Heart left ventricle (tissue), 13 donors: ENCODE results near the gene PPP1R1B.

ENCODE experiments used
- CTCF ChIP-seq, 12 donors: fragments of 200-600 bp; sonication (generic) in 4 of 12; IDR thresholded peaks; one replicate each; pipeline versions ENCODE4 v1.5.0 to v1.8.0; 2018 to 2022; ENCODE audit warnings: antibody characterized with exemption in 12 of 12, mild to moderate bottlenecking in 5 of 12
- POLR2A ChIP-seq, 2 donors: fragments of 450-650 bp; IDR thresholded peaks; one replicate each; pipeline ENCODE4 v1.6.1; 2017; ENCODE audit warnings: antibody characterized with exemption in 2 of 2, mild to moderate bottlenecking in 2 of 2, moderate library complexity in 2 of 2
- donor health status: ischemic (EF 13 %, LVEDD 7.1; RV severe dilation, severe dysfunction).
- donor health status: DM: no; HTN: yes; CAD: no.
- donor health status: DM: no; HTN: no; CAD: no.
- donor health status: ischemic (EF 25% LVEDD 6.9; RV normal size, moderate dysfunction).
- donor health status: ischemic (EF 25% LVEDD 5.7; RV mildly dilated, moderate dysfunction).
- donor health status: ischemic (EF 35%, LVEDD 5.7; RV mildly dilated, moderate dysfunction).
- donor health status: nonischemic (EF 11% LVEDD 7.7; RV severe dilation, severe dysfunction).
- donor health status: DM: yes; HTN: yes; CAD: no.
- donor health status: PGD.
- donor health status: ischemic (EF 29% LVEDD 5.4; RV normal size, mild dysfunction).
- donor health status: nonischemic (EF 23%, LVEDD 6.1; RV moderate dilation, normal function).

DNA sequence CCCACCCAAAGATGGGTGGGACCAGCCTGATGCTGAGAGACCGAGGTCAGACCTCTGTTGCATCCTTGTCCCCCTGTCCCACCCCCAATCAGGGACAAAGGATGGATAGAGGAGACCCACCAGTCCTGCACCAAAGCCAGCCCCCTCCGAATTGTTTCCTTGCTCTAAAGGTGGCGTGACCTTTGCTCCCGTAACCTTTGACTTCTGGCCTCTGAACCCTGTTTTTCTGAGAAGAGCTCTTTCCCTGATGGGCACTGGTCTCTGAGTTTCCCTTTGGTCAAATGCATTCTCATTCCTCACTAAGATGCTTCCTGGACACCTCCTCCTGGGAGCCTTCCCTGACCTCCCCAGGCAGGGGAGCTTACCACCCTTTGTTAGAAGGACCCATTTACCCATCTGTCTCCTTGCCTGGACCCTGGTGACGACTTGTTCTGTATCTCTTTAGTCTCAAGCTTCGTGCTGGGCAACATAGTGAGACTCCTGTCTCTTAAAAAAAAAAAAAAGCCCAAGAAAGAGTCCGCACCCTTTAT is 13.8 kb upstream of the PPP1R1B start:
- TF ChIP-seq CTCF (IDR thresholded peaks at IDR 0.05) = no peak
- TF ChIP-seq POLR2A (IDR thresholded peaks at IDR 0.05) = no peak
